A673 (cell line): ENCODE data around the gene USP34.

Experiments
- CTCF ChIP-seq: fragments of 300-800, 200-600 bp; sonication (generic); conservative IDR thresholded peaks from 2 replicates; pipeline ENCODE4 v1.5.1; 2017; ENCODE audit warnings: low read depth, mild to moderate bottlenecking, antibody characterized with exemption, low read length, moderate library complexity, mixed read lengths
- EZH2 ChIP-seq: fragments of 200-600 bp; sonication (generic); IDR thresholded peaks from 2 replicates; pipeline ENCODE4 v1.6.1; 2017; ENCODE audit warnings: borderline replicate concordance, low read depth, mild to moderate bottlenecking, mixed read lengths, antibody characterized with exemption, low read length; ENCODE audit not compliant: poor library complexity, severe bottlenecking

GRCh38 chr2:61235716-61236115, 235.2 kb downstream of the USP34 start:
- TF ChIP-seq CTCF: no peak
- TF ChIP-seq EZH2: no peak
